Mucosa of descending colon (tissue), 3 donors: ENCODE data around the gene HACD4. TPM values are rescaled to one million over a fixed set of nuclear protein-coding genes. Genes with fewer than 3 reads are reported as not detected.
A peak's percentile ranks its signal among the peaks of the same experiment; 100 is the strongest.

ENCODE experiments used
- ATAC-seq: fragments of 200-7000 bp; cut with Tn5 transposase; one replicate; pipeline ENCODE4 v1.9.1; 2020; ENCODE audit warnings: mild to moderate bottlenecking, moderate library complexity
- DNase-seq, 3 donors: peaks; one replicate each; pipeline ENCODE4 v3.0.0-alpha.2; 2020
- H3K36me3 ChIP-seq: fragments of 200-600 bp; one replicate; pipeline ENCODE4 v1.8.0; 2021; ENCODE audit warnings: low read depth, mild to moderate bottlenecking
- H3K4me1 ChIP-seq: fragments of 200-600 bp; one replicate; pipeline ENCODE4 v1.8.0; 2021; ENCODE audit warnings: low read depth, mild to moderate bottlenecking
- H3K4me3 ChIP-seq: fragments of 200-600 bp; one replicate; pipeline ENCODE4 v1.8.0; 2021; ENCODE audit warnings: mild to moderate bottlenecking
- H3K9me3 ChIP-seq: fragments of 200-600 bp; one replicate; pipeline ENCODE4 v1.8.0; 2021; ENCODE audit warnings: mild to moderate bottlenecking
- CTCF ChIP-seq: fragments of 200-600 bp; IDR thresholded peaks from one replicate; pipeline ENCODE4 v1.8.0; 2022; ENCODE audit warnings: antibody characterized with exemption, mild to moderate bottlenecking
- intact Hi-C, 2 donors: fragments of 100-400 bp; cut with DNase I in 1 of 2; cut with micrococcal nuclease in 1 of 2; formaldehyde crosslinking; loops; one replicate each; pipeline versions ENCODE4 v1.11.0 to v1.11.1; 2022; cut with DNase I, micrococcal nuclease
- total RNA-seq, 3 donors: library from RNA; stranded (reverse); fragmentation: NEBNext Ultra II Directional in 2 of 3; extraction: Animal tissue kit (Norgen Biotek cat#: 25700) in 2 of 3; gene quantifications; one replicate each; pipeline versions ENCODE4 v1.2.1 to v1.2.4, GENCODE V29; 2021 to 2023
- donor health status: DM: no; HTN: no; CAD: no; lungs with moderate emphysema.
- donor health status: DM: no; HTN: no; CAD: no.
- donor health status: DM: no; HTN: yes; CAD: no.

Gene HACD4
- total RNA-seq, 3 donors from 2014 or later, result 0.93 to 6.1 (median 1.9) TPM

DNA sequence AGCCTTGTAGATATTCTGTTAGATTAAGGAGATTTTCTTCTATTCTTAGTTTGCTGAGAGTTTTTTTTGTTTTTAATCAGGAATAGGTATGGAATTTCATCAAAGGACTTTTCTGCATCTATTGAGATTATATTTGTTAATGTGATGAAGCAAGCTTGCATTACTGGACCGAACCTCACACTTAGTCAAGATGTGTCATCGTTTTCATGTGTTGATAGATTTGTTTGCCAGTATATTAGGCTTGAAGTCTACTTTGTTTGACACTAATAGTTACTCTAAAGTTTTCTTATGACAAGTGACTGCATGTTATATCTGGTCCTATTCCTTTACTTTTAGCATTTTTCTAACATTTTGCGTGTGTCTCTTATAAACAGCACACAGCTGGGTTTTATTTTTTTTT is 12.4 kb upstream of the HACD4 start:
- no peaks in the 10 kb centered on the region for H3K9me3 ChIP-seq
- H3K36me3 ChIP-seq, result no peaks in the 10 kb centered on the region
- ATAC-seq, result no peak
- no peak for DNase-seq
- intact Hi-C loops, result no loop called here
- no peak overlapping the region for H3K4me3 ChIP-seq
- no peak for TF ChIP-seq CTCF
- no peaks in the 10 kb centered on the region for H3K4me1 ChIP-seq

- ATAC-seq (no peak), DNase-seq (no peak)
- intact Hi-C loops, result no loop called here
- no peak overlapping the region for H3K4me3 ChIP-seq
- TF ChIP-seq CTCF, result no peak
- H3K4me1 ChIP-seq, result no peaks in the 10 kb centered on the region
- no peaks in the 10 kb centered on the region for H3K36me3 ChIP-seq
- no peaks in the 10 kb centered on the region for H3K9me3 ChIP-seq
These were observed 11.0 kb upstream of the HACD4 start for GRCh38 chr9:21042466-21042865.

DNA sequence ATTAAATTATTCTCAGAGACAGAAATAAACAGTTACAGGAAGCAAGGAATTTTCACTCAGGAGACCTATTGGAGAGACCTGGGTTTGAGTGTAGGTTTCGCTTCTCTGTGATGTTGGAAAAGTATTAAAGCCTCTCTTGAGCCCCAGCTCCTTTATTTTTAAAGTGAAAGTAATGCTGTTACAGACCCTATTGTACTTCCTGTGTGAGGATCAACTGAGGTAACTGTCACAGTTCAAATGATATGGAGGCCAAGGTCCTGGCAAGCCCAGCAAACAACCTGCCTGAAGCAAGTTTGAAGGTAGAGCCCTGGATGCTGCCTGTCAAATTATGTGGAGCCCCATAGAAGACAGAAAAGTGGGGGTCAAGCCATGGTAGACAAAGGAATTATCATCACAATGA is 7.9 kb upstream of the HACD4 start:
- Histone ChIP-seq H3K36me3 (no peaks in the 10 kb centered on the region), H3K4me3 (no peak overlapping the region), H3K9me3 (no peaks in the 10 kb centered on the region), H3K4me1 (no peaks in the 10 kb centered on the region)
- no peak for DNase-seq
- intact Hi-C loops, result no loop called here
- TF ChIP-seq CTCF, result no peak
- no peak for ATAC-seq

- DNase-seq (no peak), ATAC-seq (no peak)
- Histone ChIP-seq H3K4me3 (no peak overlapping the region), H3K4me1 (no peaks in the 10 kb centered on the region), H3K36me3 (no peaks in the 10 kb centered on the region), H3K9me3 (no peaks in the 10 kb centered on the region)
- no peak for TF ChIP-seq CTCF
- intact Hi-C loops, result no loop called here
These were observed 5.8 kb upstream of the HACD4 start for GRCh38 chr9:21037278-21037677.

- Histone ChIP-seq H3K4me1 (no peaks in the 10 kb centered on the region), H3K36me3 (no peaks in the 10 kb centered on the region), H3K4me3 (no peak overlapping the region), H3K9me3 (no peaks in the 10 kb centered on the region)
- DNase-seq (no peak), ATAC-seq (no peak)
- intact Hi-C loops, result no loop called here
- no peak for TF ChIP-seq CTCF
These were observed 356 bp upstream of the HACD4 start for GRCh38 chr9:21031808-21032183.

DNA sequence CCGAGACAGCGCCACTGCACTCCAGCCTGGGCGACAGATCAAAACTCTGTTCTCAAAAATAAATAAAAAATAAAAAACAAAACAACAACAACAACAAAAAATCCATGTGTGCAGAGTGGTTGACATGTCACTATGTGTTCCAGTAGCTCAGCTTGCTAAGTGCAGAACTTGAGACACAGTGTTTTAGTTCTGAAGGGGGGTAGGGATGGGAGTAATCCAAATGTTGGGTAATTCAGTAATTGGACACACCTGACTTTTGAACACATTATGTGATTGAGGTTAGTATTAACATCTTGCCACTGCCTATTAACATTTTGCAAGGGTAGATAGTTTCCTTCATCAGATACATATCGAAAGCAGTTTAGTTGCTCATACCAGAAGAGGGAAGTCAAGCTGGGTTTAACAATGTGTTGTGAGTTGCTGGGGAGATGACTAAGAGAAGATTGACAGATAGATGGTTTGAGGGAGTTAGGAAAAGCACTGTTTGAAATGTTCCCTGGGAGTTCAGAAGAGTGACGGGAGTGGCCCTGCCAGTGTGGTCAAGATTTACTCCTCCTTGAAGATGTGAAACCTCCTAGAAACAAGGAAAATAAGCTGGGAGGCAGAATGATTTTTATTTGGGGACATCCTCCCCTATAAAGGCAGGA is 928 bp downstream of the HACD4 start:
- no peaks in the 10 kb centered on the region for H3K4me1 ChIP-seq
- DNase-seq (peak in 1 of 3 donors; percentile 6), ATAC-seq (peak; percentile 67)
- intact Hi-C loops, result no loop called here
- H3K36me3 ChIP-seq, result no peaks in the 10 kb centered on the region
- no peak for TF ChIP-seq CTCF
- no peaks in the 10 kb centered on the region for H3K9me3 ChIP-seq
- no peak overlapping the region for H3K4me3 ChIP-seq
